GM18873 (cell line): ENCODE measurements around the gene DISP1.

Experiments used
- ATAC-seq: cut with Tn5 transposase; IDR thresholded peaks from one replicate; pipeline ENCODE4 v1.9.1; 2021; ENCODE audit warnings: mild to moderate bottlenecking, moderate library complexity, moderate number of reproducible peaks; ENCODE audit not compliant: unreplicated experiment, low FRiP score

DISP1 gene

GRCh38 chr1:222791006-222791710 lies 23.7 kb upstream of the DISP1 start:
- no peak for ATAC-seq

- no peak for ATAC-seq
Observed at GRCh38 chr1:222792744-222793143, 22.1 kb upstream of the DISP1 start.

- ATAC-seq: no peak
Observed at GRCh38 chr1:222794656-222795474, 20.0 kb upstream of the DISP1 start.

- ATAC-seq: no peak
Observed at GRCh38 chr1:222798116-222798515, 16.7 kb upstream of the DISP1 start.

- no peak for ATAC-seq
Observed at GRCh38 chr1:222798975-222799374, 15.9 kb upstream of the DISP1 start.

GRCh38 chr1:222801067-222801466 lies 13.8 kb upstream of the DISP1 start:
- no peak for ATAC-seq

GRCh38 chr1:222811671-222812070 lies 3.2 kb upstream of the DISP1 start:
- no peak for ATAC-seq

- ATAC-seq: no peak
Observed at GRCh38 chr1:222813866-222814535, 838 bp upstream of the DISP1 start.

GRCh38 chr1:222815440-222815765 lies 564 bp downstream of the DISP1 start:
- no peak for ATAC-seq

GRCh38 chr1:222817529-222817928 lies 2.7 kb downstream of the DISP1 start:
- no peak for ATAC-seq

- ATAC-seq: no peak
Observed at GRCh38 chr1:222818171-222818570, 3.3 kb downstream of the DISP1 start.

GRCh38 chr1:222820171-222820712 lies 5.4 kb downstream of the DISP1 start:
- no peak for ATAC-seq

GRCh38 chr1:222821239-222821638 lies 6.4 kb downstream of the DISP1 start:
- no peak for ATAC-seq

GRCh38 chr1:222823695-222824094 lies 8.9 kb downstream of the DISP1 start:
- no peak for ATAC-seq

GRCh38 chr1:222824641-222825040 lies 9.8 kb downstream of the DISP1 start:
- ATAC-seq: no peak

GRCh38 chr1:222828939-222829338 lies 14.1 kb downstream of the DISP1 start:
- ATAC-seq: no peak

GRCh38 chr1:222829868-222830267 lies 15.0 kb downstream of the DISP1 start:
- ATAC-seq: no peak

- ATAC-seq: no peak
Observed at GRCh38 chr1:222833356-222833876, 18.6 kb downstream of the DISP1 start.

GRCh38 chr1:222843469-222844410 lies 28.9 kb downstream of the DISP1 start:
- no peak for ATAC-seq

GRCh38 chr1:222844411-222844779 lies 29.6 kb downstream of the DISP1 start:
- ATAC-seq: no peak
